Chondrocyte (in vitro differentiated cells): ENCODE data around the gene ZNF385B. TPM values are rescaled to one million over a fixed set of nuclear protein-coding genes. Genes with fewer than 3 reads are reported as not detected.

Experiments used
- DNase-seq: peaks from one replicate; pipeline ENCODE4 v3.0.0; 2021; ENCODE audit warnings: mixed read lengths, low spot score
- H3K27ac Mint-ChIP-seq: one replicate; pipeline ENCODE4 v1.8.0; 2021; ENCODE audit warnings: mild to moderate bottlenecking, moderate library complexity, mixed read lengths; ENCODE audit not compliant: unreplicated experiment
- H3K27me3 Mint-ChIP-seq: 2 replicates; pipeline ENCODE4 v1.8.0; 2021; ENCODE audit warnings: low read depth, mixed read lengths
- H3K36me3 Mint-ChIP-seq: 2 replicates; pipeline ENCODE4 v1.8.0; 2021; ENCODE audit warnings: low read depth, mixed read lengths
- H3K4me1 Mint-ChIP-seq: 2 replicates; pipeline ENCODE4 v1.8.0; 2021; ENCODE audit warnings: low read depth, mild to moderate bottlenecking, mixed read lengths
- H3K4me3 Mint-ChIP-seq: one replicate; pipeline ENCODE4 v1.8.0; 2021; ENCODE audit warnings: mild to moderate bottlenecking, moderate library complexity, mixed read lengths; ENCODE audit not compliant: unreplicated experiment
- H3K9me3 Mint-ChIP-seq: 2 replicates; pipeline ENCODE4 v1.8.0; 2021; ENCODE audit warnings: low read depth, mixed read lengths
- total RNA-seq: library from RNA; stranded (reverse); gene quantifications from 3 replicates; pipeline ENCODE4 v1.2.1, GENCODE V29; 2021
- TF ChIP-seq, protein P1 (sequence below): fragments of 200-600 bp; sonication (generic); IDR thresholded peaks from 2 replicates; pipeline ENCODE4 v1.5.0; 2021; ENCODE audit warnings: antibody characterized with exemption, mild to moderate bottlenecking, moderate library complexity

Gene ZNF385B
- total RNA-seq, 1 donor from 2014 or later, result 0.25 TPM

DNA sequence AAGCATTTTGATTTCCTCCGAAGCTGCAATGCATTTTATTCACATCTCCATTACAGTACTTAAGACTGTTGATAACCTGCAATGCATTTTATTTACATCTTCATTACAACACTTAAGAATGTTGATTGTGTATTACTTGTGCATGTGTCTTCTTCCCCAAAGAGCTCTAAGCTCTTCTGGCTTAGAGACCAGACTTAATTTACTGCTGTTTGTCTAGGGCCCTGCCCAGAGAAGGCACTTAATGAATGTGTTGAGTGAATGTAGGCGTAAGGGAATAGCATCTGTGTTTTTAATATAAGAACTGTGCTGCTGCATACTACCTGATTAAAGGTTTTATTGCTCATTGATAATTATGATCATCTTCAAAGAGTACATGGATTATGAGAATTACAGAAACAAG lies 295.6 kb downstream of the ZNF385B start:
- H3K27me3 Mint-ChIP-seq, result peaks cover 1% of the 10 kb centered on the region
- no peak overlapping the region for H3K27ac Mint-ChIP-seq

DNA sequence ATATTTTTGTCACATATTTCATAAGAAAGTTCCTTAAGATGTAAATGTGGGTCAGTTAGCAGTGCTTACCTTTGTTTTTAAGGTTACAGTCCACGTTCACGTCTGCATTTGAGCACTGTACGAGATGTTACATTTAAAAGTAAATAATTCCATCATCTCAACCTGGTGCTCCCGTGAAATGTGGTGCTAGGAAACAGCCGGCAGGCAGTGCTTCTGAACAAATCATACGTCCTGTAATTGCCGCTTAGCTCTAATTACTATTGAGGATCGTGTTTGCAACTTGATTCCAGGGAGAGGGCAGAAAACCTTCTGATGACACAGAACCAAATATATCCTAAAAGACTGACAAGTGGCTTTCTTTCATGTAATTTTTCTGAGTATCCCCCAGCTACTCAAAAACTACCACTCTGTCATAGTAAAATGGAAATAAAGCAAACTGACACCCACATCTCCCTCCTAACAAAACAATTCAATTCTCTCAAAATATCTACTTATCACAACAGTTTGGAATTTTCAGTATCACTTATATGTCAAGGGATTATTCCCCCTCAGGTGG lies 299.0 kb downstream of the ZNF385B start:
- Mint-ChIP-seq H3K27me3 (peaks cover 7% of the 10 kb centered on the region), H3K4me1 (peaks cover 21% of the 10 kb centered on the region), H3K4me3 (no peak overlapping the region), H3K27ac (no peak overlapping the region), H3K36me3 (peaks cover 2% of the 10 kb centered on the region), H3K9me3 (no peaks in the 10 kb centered on the region)
- no peak for DNase-seq
- TF ChIP-seq, protein P1, sequence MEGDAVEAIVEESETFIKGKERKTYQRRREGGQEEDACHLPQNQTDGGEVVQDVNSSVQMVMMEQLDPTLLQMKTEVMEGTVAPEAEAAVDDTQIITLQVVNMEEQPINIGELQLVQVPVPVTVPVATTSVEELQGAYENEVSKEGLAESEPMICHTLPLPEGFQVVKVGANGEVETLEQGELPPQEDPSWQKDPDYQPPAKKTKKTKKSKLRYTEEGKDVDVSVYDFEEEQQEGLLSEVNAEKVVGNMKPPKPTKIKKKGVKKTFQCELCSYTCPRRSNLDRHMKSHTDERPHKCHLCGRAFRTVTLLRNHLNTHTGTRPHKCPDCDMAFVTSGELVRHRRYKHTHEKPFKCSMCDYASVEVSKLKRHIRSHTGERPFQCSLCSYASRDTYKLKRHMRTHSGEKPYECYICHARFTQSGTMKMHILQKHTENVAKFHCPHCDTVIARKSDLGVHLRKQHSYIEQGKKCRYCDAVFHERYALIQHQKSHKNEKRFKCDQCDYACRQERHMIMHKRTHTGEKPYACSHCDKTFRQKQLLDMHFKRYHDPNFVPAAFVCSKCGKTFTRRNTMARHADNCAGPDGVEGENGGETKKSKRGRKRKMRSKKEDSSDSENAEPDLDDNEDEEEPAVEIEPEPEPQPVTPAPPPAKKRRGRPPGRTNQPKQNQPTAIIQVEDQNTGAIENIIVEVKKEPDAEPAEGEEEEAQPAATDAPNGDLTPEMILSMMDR, result no peak

More for the DNA sequence above, 295.6 kb downstream of the ZNF385B start:
- Mint-ChIP-seq H3K36me3 (peaks cover 2% of the 10 kb centered on the region), H3K9me3 (no peaks in the 10 kb centered on the region), H3K4me3 (no peak overlapping the region), H3K4me1 (peaks cover 9% of the 10 kb centered on the region)
- TF ChIP-seq, protein P1, result no peak
- no peak for DNase-seq

DNA sequence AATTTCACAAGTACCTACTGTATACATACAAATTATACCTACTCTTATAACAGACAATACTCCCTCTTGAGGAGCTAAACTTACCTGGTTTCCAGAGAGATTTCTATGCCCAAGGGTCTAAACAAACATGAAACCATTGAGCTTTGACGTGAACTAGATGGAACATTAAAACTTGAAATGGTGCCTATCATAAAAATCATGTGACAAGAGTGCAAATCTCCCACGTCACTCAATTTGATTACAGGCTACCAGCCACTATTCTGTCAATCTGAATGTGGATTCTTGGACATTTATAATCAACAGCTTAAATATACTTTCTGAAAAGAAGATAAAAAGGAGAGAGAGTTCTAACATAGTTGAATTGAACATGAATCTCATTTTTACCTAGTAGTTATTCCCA lies 299.7 kb downstream of the ZNF385B start:
- no peak for DNase-seq
- H3K36me3 Mint-ChIP-seq, result peaks cover 2% of the 10 kb centered on the region
- TF ChIP-seq, protein P1, result no peak
- no peak overlapping the region for H3K4me3 Mint-ChIP-seq
- peaks cover 21% of the 10 kb centered on the region for H3K4me1 Mint-ChIP-seq
- no peak overlapping the region for H3K27ac Mint-ChIP-seq
- H3K27me3 Mint-ChIP-seq, result peaks cover 7% of the 10 kb centered on the region
- no peaks in the 10 kb centered on the region for H3K9me3 Mint-ChIP-seq

DNA sequence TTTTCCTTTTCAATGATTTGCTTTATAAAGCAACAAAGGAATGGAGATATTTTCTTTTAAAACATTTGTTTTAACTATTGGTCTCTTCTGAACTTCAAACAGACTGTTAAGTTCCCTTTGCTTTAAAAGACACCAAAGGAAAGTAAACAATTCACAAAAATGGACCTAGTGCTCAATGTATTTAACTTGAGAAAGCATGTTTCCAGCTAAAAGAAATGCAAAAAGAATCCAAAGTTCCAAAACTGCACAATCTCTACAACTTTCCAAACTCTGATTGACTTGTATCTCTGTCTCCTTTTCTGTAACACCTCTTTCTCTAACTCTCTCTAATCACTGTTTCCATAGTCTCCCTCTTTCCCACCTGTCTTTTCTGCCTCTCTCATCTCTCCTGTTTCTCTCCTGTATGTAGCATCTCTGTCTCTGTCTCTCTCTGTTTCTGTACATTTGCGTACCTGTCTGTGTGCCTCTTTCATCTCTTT lies 301.1 kb downstream of the ZNF385B start:
- TF ChIP-seq, protein P1, result no peak
- Mint-ChIP-seq H3K4me3 (no peak overlapping the region), H3K27ac (no peak overlapping the region), H3K36me3 (peaks cover 2% of the 10 kb centered on the region), H3K9me3 (no peaks in the 10 kb centered on the region), H3K4me1 (peaks cover 26% of the 10 kb centered on the region), H3K27me3 (peaks cover 5% of the 10 kb centered on the region)
- no peak for DNase-seq

DNA sequence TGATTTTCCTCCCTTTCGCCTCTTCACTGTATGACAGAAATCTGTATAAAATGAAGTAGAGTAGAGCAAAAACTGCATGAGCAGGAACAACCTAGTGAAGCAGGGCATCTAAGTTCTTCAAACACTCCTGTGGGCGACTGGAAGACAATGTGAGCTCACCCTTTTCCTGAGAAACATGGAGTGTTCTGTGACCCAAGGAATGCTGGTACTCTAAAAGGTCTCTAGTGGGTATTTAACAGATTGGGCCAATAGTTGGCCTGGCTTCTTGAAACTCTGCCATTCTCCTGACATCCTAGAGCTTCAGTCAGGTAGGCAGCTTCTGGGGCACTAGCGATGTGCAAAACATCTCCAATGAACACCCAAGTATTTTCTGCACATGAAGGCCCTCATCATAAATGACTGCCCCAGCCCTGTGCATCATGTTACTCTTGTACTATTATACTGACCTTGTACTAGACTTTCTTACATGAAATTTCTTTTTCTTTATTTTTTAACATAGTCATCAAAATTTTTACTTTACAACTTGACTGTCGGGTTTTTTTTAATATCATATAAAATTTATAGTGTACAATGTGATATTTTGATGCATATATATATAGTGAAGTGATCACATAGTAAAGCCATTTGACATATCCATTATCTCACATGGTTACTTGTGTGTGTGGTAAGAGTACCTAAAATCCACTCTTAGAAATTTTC lies 302.2 kb downstream of the ZNF385B start:
- TF ChIP-seq, protein P1, result no peak
- Mint-ChIP-seq H3K27ac (no peak overlapping the region), H3K4me3 (no peak overlapping the region), H3K9me3 (peaks cover under 1% of the 10 kb centered on the region), H3K36me3 (no peaks in the 10 kb centered on the region), H3K4me1 (peaks cover 26% of the 10 kb centered on the region), H3K27me3 (peaks cover 5% of the 10 kb centered on the region)
- no peak for DNase-seq
